ENCODE results near the gene URI1.

GRCh38 chr19:29956855-29957254, 14.8 kb downstream of the URI1 start:
- TF ChIP-seq, protein P1, sequence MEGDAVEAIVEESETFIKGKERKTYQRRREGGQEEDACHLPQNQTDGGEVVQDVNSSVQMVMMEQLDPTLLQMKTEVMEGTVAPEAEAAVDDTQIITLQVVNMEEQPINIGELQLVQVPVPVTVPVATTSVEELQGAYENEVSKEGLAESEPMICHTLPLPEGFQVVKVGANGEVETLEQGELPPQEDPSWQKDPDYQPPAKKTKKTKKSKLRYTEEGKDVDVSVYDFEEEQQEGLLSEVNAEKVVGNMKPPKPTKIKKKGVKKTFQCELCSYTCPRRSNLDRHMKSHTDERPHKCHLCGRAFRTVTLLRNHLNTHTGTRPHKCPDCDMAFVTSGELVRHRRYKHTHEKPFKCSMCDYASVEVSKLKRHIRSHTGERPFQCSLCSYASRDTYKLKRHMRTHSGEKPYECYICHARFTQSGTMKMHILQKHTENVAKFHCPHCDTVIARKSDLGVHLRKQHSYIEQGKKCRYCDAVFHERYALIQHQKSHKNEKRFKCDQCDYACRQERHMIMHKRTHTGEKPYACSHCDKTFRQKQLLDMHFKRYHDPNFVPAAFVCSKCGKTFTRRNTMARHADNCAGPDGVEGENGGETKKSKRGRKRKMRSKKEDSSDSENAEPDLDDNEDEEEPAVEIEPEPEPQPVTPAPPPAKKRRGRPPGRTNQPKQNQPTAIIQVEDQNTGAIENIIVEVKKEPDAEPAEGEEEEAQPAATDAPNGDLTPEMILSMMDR (IDR thresholded peaks at IDR 0.05; ENCODE audit: borderline replicate concordance, extremely low read depth, low read length, poor library complexity, severe bottlenecking): no peak
- no peak for TF ChIP-seq EZH2 (IDR thresholded peaks at IDR 0.05; ENCODE audit: borderline replicate concordance, low read depth, low read length, severe bottlenecking)
